HG02840 (cell line): ENCODE measurements around the gene LARGE1.

Experiments used
- ATAC-seq: cut with Tn5 transposase; IDR thresholded peaks from one replicate; pipeline ENCODE4 v1.9.1; 2021; ENCODE audit warnings: mild to moderate bottlenecking, moderate library complexity, moderate number of reproducible peaks; ENCODE audit not compliant: unreplicated experiment, low FRiP score

Gene LARGE1

GRCh38 chr22:33831207-33831606 lies 89.1 kb downstream of the LARGE1 start:
- no peak for ATAC-seq

- ATAC-seq = no peak
Measured at GRCh38 chr22:33829546-33830280, 90.6 kb downstream of the LARGE1 start.

- ATAC-seq = no peak
Measured at GRCh38 chr22:33828302-33828701, 92.0 kb downstream of the LARGE1 start.

GRCh38 chr22:33825761-33826160 lies 94.5 kb downstream of the LARGE1 start:
- ATAC-seq = no peak

DNA sequence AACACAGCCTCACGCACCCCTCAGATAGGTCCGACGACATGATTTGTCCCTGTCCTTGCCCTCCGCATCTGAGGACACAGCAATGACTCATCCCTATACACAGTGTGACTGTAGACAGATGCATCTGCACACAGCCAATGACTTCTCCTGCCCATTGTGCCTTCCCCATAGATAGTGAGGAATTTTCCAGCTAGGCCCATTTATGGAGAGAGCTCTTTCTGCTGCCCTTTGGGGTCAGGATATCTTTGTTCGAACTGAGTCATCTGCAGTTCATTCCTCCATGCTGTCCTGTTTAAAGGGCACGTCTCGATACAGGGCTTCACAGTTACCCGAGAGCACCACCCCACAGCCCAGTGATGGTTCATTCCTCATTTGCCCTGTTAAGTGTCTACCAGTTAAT lies 96.7 kb downstream of the LARGE1 start:
- no peak for ATAC-seq

DNA sequence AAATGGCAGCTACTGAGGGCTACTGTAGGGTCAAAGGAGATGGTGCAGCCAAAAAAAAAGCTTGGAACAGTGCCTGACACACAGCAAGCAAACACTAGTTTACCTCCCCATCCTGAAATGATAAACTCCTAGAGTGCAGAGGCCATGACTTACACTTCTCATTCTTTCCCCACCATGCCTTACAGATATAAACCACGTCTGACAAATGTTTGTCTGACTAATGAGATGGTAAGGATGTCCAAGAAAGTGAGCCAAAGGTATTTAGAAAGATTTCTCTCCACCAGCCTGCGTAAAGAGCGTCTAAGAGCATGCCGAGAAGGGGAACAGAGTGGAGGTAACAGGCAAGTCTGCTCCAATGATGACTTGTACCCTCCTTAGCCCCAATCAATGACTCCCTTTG lies 99.0 kb downstream of the LARGE1 start:
- no peak for ATAC-seq

- no peak for ATAC-seq
Measured at GRCh38 chr22:33819743-33820142, 100.5 kb downstream of the LARGE1 start.

DNA sequence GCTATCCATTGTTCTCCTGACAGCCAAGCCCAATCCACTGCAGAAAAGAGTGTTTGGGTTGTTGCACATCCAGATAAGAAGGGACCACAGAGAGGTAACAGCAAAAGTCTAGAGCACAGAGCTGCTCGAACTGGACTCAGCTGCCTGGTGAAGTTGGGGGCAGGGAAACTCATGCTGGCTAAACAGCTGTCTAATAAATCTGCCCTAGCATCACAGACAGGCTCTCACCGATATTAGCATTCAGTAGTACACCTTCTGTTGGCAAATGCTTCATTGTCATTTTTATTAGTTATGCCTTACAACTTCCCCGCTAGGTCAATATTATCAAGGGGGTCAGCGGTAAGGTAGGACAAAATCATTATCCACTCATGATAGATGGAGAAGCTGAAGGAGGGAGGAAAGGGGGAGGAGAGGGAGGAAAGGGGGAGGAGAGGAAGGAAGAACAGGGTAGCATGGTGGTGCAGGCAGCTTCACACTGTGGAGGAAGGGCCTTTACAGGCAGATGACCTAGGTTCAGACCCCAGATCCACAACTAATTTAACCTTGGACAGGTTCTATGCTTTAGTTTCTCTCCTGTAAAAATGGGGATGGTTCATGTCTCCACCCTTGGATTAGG lies 102.7 kb downstream of the LARGE1 start:
- no peak for ATAC-seq

DNA sequence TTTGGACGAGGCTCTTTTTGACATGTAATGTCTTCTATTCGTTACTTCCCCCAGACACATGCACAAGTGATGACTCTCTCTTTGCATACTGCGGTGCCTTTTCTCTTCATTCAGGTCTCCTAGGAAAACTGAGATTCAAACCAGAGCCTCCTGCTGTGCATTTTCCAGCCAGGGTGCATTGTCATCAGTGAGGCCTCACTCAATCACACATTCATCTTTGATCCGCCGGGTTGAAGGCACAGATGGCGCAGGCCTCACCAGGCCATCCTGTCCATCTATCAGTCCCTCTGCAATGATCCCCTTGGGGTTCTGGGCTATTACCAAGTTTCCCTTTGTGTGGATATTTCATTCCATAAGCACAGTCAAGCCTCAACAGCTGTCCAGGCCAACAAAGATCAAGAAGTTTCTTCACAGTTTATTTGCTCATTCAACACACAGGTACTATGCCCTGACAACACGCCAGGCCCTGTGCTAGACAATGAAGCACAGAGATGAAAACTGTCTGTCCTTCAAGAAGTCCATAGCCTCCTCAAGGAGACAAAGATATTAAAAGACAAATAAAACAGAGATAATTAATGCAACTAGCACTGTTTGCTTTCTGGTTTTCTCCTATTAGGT lies 107.8 kb downstream of the LARGE1 start:
- no peak for ATAC-seq

- ATAC-seq = no peak
Measured at GRCh38 chr22:33811686-33812085, 108.6 kb downstream of the LARGE1 start.

DNA sequence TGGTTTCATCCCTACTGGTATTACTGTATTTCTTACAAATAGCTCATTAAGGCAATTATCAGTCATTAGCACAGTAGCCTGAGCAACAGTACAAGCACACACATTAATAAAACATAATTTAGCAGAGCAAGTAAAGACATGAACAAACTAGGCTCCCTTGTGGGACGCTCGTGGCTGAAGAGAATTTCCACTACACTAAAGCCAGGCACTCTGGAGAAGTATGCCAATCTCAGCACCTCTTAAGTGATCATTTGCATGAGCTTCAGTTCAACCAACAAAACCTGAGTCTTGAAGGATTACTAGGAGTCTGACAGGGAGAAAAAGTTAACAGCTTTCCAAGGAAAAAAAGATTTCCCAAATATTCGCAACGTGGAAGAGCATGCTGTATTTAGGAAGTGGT lies 109.1 kb downstream of the LARGE1 start:
- ATAC-seq = no peak

GRCh38 chr22:33807470-33807869 lies 112.8 kb downstream of the LARGE1 start:
- no peak for ATAC-seq

DNA sequence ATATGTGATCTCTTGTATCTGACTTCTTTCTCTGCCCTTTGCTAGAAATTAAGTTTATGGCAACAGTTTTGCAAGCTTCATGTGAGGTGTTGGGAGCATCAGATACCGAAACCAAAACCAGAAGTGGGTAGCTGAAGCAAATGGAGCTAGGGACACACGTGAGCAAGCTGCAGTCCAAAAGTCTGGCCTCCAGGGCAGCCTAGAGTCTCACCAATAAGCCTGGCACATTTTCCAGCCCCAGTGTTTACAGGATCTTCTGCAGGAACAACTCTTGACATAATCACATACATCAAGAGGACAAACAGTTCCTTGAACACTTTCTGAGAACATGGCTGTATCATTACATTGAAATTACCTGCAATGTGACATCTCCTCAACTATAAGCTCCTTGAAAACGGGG lies 114.1 kb downstream of the LARGE1 start:
- no peak for ATAC-seq

GRCh38 chr22:33803371-33804282 lies 116.6 kb downstream of the LARGE1 start:
- no peak for ATAC-seq

DNA sequence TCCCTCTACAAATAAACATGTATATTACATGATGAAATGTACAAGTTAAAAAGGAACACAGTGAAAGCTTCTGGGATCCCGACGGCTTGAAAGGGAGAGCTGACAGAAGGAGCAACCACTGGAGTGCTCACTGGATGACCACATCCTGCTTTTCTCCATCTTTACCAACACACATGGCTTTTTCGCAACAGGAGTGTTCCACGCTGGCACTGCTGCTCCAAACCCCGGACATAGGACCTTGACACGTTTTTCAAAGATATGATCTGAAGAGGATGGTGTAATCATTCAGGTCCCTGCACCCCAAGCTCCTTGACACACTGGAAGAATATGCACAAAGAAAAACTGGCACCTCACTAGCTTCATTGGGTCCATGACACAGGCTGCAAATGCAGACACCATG lies 121.9 kb downstream of the LARGE1 start:
- no peak for ATAC-seq

- no peak for ATAC-seq
Measured at GRCh38 chr22:33796494-33796893, 123.8 kb downstream of the LARGE1 start.

GRCh38 chr22:33793475-33793874 lies 126.8 kb downstream of the LARGE1 start:
- ATAC-seq = no peak

DNA sequence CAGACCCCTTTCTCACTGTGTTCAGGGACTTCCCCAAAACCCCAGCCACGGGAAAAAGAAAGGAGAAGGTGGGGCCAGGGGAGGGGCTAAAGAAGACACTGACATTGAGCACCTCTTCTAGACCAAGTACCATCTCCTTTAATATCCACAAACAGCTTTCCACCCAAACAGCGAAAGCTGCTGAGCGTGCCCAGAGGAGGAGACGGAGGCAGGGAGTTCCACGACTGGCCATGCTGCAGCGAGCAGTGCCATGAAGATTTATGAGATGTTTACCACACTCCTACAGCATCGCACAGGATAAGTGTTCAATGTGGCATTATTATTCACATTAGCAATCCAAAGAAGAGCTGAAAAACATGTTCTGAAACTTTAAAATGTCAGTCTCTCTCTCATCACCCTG lies 127.4 kb downstream of the LARGE1 start:
- no peak for ATAC-seq

- no peak for ATAC-seq
Measured at GRCh38 chr22:33789690-33790253, 130.5 kb downstream of the LARGE1 start.

GRCh38 chr22:33788927-33789326 lies 131.3 kb downstream of the LARGE1 start:
- no peak for ATAC-seq
